ENCODE results near the gene TESPA1.

- TF ChIP-seq CTCF (IDR thresholded peaks at IDR 0.05) (no peak), POLR2AphosphoS5 (IDR thresholded peaks at IDR 0.05; ENCODE audit: low read depth, low read length) (no peak)
Measured at GRCh38 chr12:54975875-54976274, 8.7 kb downstream of the TESPA1 start.
